WTC11 (cell line): Measurements from ENCODE around the gene LINC01488. TPM values are rescaled to one million over a fixed set of nuclear protein-coding genes. Genes with fewer than 3 reads are reported as not detected.

Source experiments
- ATAC-seq: fragments of 200-7000 bp; cut with Tn5 transposase; 2 replicates; pipeline ENCODE4 v1.10.0; 2021; ENCODE audit warnings: mild to moderate bottlenecking, moderate library complexity
- CTCF ChIA-PET: fragments of 300-600 bp; sonication (Branson Sonifier 250); formaldehyde crosslinking; loops from one replicate; lab custom pipeline; 2021; ENCODE audit warnings: antibody characterized with exemption; lab: Charles Lee
- POLR2A ChIA-PET: fragments of 350-600 bp; sonication (Branson Sonifier 250); formaldehyde crosslinking; loops from one replicate; lab custom pipeline; 2021; ENCODE audit warnings: antibody characterized with exemption; lab: Charles Lee
- DNase-seq: peaks from one replicate; pipeline ENCODE4 v3.0.0; 2021; ENCODE audit warnings: low spot score
- H3K27ac Mint-ChIP-seq: 2 replicates; pipeline ENCODE4 v1.8.0; 2021; ENCODE audit warnings: mixed read lengths
- H3K27me3 Mint-ChIP-seq: 2 replicates; pipeline ENCODE4 v1.8.0; 2021; ENCODE audit warnings: low read depth, mild to moderate bottlenecking, moderate library complexity, mixed read lengths
- H3K36me3 Mint-ChIP-seq: 2 replicates; pipeline ENCODE4 v1.8.0; 2021; ENCODE audit warnings: mixed read lengths
- H3K4me1 Mint-ChIP-seq: 2 replicates; pipeline ENCODE4 v1.8.0; 2022; ENCODE audit warnings: mixed read lengths
- H3K4me3 Mint-ChIP-seq: 2 replicates; pipeline ENCODE4 v1.8.0; 2021; ENCODE audit warnings: mild to moderate bottlenecking, moderate library complexity, mixed read lengths
- H3K9me3 Mint-ChIP-seq: 2 replicates; pipeline ENCODE4 v1.8.0; 2021; ENCODE audit warnings: mixed read lengths
- CBFB ChIP-seq: sonication (generic); formaldehyde crosslinking; IDR thresholded peaks from 2 replicates; pipeline ENCODE4 v1.8.1; 2022; ENCODE audit warnings: mild to moderate bottlenecking, low read depth, missing genetic modification reagents
- ELF4 ChIP-seq: sonication (generic); formaldehyde crosslinking; IDR thresholded peaks from 2 replicates; pipeline ENCODE4 v1.8.1; 2022; ENCODE audit warnings: low read depth, mild to moderate bottlenecking, moderate library complexity, missing genetic modification reagents
- ETV6 ChIP-seq: sonication (generic); formaldehyde crosslinking; IDR thresholded peaks from 2 replicates; pipeline ENCODE4 v1.8.1; 2022; ENCODE audit warnings: mild to moderate bottlenecking, missing genetic modification reagents
- FOXP1 ChIP-seq: sonication (generic); formaldehyde crosslinking; IDR thresholded peaks from 2 replicates; pipeline ENCODE4 v1.8.0; 2022; ENCODE audit warnings: missing genetic modification reagents, mild to moderate bottlenecking, moderate library complexity, borderline replicate concordance
- GABPB1 ChIP-seq: sonication (generic); formaldehyde crosslinking; IDR thresholded peaks from 2 replicates; pipeline ENCODE4 v1.8.1; 2023; ENCODE audit warnings: mild to moderate bottlenecking, missing genetic modification reagents
- GRHL2 ChIP-seq: fragments of 250-450 bp; sonication (Bioruptor Pico); IDR thresholded peaks from 2 replicates; pipeline ENCODE4 v1.8.0; 2022; ENCODE audit warnings: mild to moderate bottlenecking, moderate library complexity; ENCODE audit not compliant: insufficient replicate concordance, severe bottlenecking
- HMGA2 ChIP-seq: fragments of 250-450 bp; sonication (Bioruptor Pico); IDR thresholded peaks from 2 replicates; pipeline ENCODE4 v1.4.0; 2021; ENCODE audit warnings: mild to moderate bottlenecking, moderate library complexity
- JAZF1 ChIP-seq: fragments of 250-450 bp; sonication (Bioruptor Pico); IDR thresholded peaks from 2 replicates; pipeline ENCODE4 v1.9.0; 2021; ENCODE audit warnings: moderate library complexity, mild to moderate bottlenecking, inconsistent platforms
- NR1H2 ChIP-seq: sonication (generic); formaldehyde crosslinking; IDR thresholded peaks from 2 replicates; pipeline ENCODE4 v1.9.0; 2021; ENCODE audit warnings: mild to moderate bottlenecking, moderate library complexity, missing genetic modification reagents
- OVOL2 ChIP-seq: fragments of 250-450 bp; sonication (Bioruptor Pico); IDR thresholded peaks from 2 replicates; pipeline ENCODE4 v1.9.0; 2021; ENCODE audit warnings: mild to moderate bottlenecking, borderline replicate concordance
- PRRX2 ChIP-seq: fragments of 250-450 bp; sonication (Bioruptor Pico); IDR thresholded peaks from 2 replicates; pipeline ENCODE4 v1.8.0; 2021; ENCODE audit warnings: mild to moderate bottlenecking
- RORB ChIP-seq: fragments of 250-450 bp; sonication (Bioruptor Pico); IDR thresholded peaks from 2 replicates; pipeline ENCODE4 v1.9.0; 2021; ENCODE audit warnings: mild to moderate bottlenecking
- SP1 ChIP-seq: sonication (generic); formaldehyde crosslinking; conservative IDR thresholded peaks from 2 replicates; pipeline ENCODE4 v1.8.1; 2022; ENCODE audit warnings: missing genetic modification reagents
- TCF7 ChIP-seq: sonication (generic); formaldehyde crosslinking; IDR thresholded peaks from 2 replicates; pipeline ENCODE4 v1.8.0; 2022; ENCODE audit warnings: mild to moderate bottlenecking, low read depth, missing genetic modification reagents, moderate library complexity
- ZNF121 ChIP-seq: sonication (generic); formaldehyde crosslinking; IDR thresholded peaks from 2 replicates; pipeline ENCODE4 v1.8.0; 2023; ENCODE audit warnings: missing genetic modification reagents
- ZNF232 ChIP-seq: sonication (generic); formaldehyde crosslinking; IDR thresholded peaks from 2 replicates; pipeline ENCODE4 v1.8.0; 2022; ENCODE audit warnings: mild to moderate bottlenecking, missing genetic modification reagents
- total RNA-seq: library from RNA; stranded (reverse); gene quantifications from 3 replicates; pipeline ENCODE4 v1.2.3, GENCODE V29; 2021
- TF ChIP-seq, protein P1 (sequence below): sonication (generic); formaldehyde crosslinking; IDR thresholded peaks from 2 replicates; pipeline ENCODE4 v1.8.0; 2022; ENCODE audit warnings: mild to moderate bottlenecking, missing genetic modification reagents
- TF ChIP-seq, protein P2 (sequence below): fragments of 250-450 bp; sonication (Bioruptor Pico); IDR thresholded peaks from 2 replicates; pipeline ENCODE4 v2.1.2; 2022; ENCODE audit warnings: mild to moderate bottlenecking, moderate library complexity
- TF ChIP-seq, protein P3 (sequence below): sonication (generic); formaldehyde crosslinking; IDR thresholded peaks from 2 replicates; pipeline ENCODE4 v1.8.1; 2022; ENCODE audit warnings: low read depth, mild to moderate bottlenecking, moderate library complexity, missing genetic modification reagents, borderline replicate concordance
- TF ChIP-seq, protein P4 (sequence below): fragments of 250-450 bp; sonication (Bioruptor Pico); IDR thresholded peaks from 2 replicates; pipeline ENCODE4 v1.9.0; 2021; ENCODE audit warnings: mild to moderate bottlenecking
- TF ChIP-seq, protein P5 (sequence below): sonication (generic); formaldehyde crosslinking; IDR thresholded peaks from 2 replicates; pipeline ENCODE4 v1.8.1; 2022; ENCODE audit warnings: missing genetic modification reagents, borderline replicate concordance

LINC01488 gene
- total RNA-seq, 1 experiment from 2014 or later, result not detected

DNA sequence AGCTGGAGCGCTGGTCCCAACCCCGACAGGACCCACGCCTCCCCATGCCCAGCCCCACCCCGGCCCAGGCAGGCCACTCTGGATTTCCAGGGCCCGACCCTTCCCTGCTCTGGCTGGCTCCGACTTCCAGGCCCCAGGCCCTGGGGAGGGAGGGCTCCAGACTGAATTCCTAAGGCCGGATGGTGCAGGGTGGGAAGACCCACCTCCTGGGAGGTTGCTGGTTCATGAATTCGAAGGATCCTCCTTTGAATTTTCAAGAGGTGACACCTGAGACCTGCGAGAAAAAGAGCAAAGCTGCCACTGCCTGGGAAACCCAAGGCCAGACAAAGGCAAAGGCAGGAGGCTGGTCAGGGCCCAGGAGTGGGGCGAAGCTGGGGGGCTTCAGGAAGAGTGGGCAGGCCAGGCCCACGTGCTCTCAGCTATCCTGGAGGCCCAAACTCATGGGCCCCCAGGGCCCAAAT, 47.0 kb upstream of the LINC01488 start:
- Mint-ChIP-seq H3K27ac (peak overlapping the region; percentile 94), H3K27me3 (peaks cover 7% of the 10 kb centered on the region), H3K36me3 (no peaks in the 10 kb centered on the region), H3K4me3 (no peak overlapping the region), H3K9me3 (no peaks in the 10 kb centered on the region)
- peak; percentile 71 for DNase-seq
- POLR2A ChIA-PET, result interaction anchor here (0.9 kb wide), 1 partner anchor 10 kb away, joined by 3 read pairs; no protein-coding TSS in a partner anchor
- CTCF ChIA-PET, result interaction anchor here (0.9 to 1.9 kb wide), 2 partner anchors 303 to 333 kb away, joined by 3 to 5 read pairs; no protein-coding TSS in a partner anchor
- peak; percentile 81 for ATAC-seq
- no peak for TF ChIP-seq JAZF1 (CRISPR knock-in tag)
- TF ChIP-seq, protein P1, sequence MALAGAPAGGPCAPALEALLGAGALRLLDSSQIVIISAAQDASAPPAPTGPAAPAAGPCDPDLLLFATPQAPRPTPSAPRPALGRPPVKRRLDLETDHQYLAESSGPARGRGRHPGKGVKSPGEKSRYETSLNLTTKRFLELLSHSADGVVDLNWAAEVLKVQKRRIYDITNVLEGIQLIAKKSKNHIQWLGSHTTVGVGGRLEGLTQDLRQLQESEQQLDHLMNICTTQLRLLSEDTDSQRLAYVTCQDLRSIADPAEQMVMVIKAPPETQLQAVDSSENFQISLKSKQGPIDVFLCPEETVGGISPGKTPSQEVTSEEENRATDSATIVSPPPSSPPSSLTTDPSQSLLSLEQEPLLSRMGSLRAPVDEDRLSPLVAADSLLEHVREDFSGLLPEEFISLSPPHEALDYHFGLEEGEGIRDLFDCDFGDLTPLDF (CRISPR knock-in tag), result no peak
- TF ChIP-seq ELF4 (CRISPR knock-in tag), result no peak
- TF ChIP-seq RORB, result no peak
- TF ChIP-seq, protein P2, sequence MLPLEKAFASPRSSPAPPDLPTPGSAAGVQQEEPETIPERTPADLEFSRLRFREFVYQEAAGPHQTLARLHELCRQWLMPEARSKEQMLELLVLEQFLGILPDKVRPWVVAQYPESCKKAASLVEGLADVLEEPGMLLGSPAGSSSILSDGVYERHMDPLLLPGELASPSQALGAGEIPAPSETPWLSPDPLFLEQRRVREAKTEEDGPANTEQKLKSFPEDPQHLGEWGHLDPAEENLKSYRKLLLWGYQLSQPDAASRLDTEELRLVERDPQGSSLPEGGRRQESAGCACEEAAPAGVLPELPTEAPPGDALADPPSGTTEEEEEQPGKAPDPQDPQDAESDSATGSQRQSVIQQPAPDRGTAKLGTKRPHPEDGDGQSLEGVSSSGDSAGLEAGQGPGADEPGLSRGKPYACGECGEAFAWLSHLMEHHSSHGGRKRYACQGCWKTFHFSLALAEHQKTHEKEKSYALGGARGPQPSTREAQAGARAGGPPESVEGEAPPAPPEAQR, result no peak
- TF ChIP-seq SP1 (CRISPR knock-in tag), result no peak
- no peak for TF ChIP-seq CBFB
- TF ChIP-seq GABPB1 (CRISPR knock-in tag), result no peak
- TF ChIP-seq TCF7 (CRISPR knock-in tag), result no peak
- TF ChIP-seq ETV6 (CRISPR knock-in tag), result 0 out of 2 replicates have a peak, but pooled peaks have one; percentile 11
- no peak for TF ChIP-seq NR1H2 (CRISPR knock-in tag)
- TF ChIP-seq, protein P3, sequence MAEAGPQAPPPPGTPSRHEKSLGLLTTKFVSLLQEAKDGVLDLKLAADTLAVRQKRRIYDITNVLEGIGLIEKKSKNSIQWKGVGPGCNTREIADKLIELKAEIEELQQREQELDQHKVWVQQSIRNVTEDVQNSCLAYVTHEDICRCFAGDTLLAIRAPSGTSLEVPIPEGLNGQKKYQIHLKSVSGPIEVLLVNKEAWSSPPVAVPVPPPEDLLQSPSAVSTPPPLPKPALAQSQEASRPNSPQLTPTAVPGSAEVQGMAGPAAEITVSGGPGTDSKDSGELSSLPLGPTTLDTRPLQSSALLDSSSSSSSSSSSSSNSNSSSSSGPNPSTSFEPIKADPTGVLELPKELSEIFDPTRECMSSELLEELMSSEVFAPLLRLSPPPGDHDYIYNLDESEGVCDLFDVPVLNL (CRISPR knock-in tag), result no peak
- peak; percentile 87; the same call in 1 of the 2 replicates for TF ChIP-seq ZNF121 (CRISPR knock-in tag)
- TF ChIP-seq, all 79 proteins: peak for 2
- peaks cover 58% of the 10 kb centered on the region for H3K4me1 Mint-ChIP-seq

DNA sequence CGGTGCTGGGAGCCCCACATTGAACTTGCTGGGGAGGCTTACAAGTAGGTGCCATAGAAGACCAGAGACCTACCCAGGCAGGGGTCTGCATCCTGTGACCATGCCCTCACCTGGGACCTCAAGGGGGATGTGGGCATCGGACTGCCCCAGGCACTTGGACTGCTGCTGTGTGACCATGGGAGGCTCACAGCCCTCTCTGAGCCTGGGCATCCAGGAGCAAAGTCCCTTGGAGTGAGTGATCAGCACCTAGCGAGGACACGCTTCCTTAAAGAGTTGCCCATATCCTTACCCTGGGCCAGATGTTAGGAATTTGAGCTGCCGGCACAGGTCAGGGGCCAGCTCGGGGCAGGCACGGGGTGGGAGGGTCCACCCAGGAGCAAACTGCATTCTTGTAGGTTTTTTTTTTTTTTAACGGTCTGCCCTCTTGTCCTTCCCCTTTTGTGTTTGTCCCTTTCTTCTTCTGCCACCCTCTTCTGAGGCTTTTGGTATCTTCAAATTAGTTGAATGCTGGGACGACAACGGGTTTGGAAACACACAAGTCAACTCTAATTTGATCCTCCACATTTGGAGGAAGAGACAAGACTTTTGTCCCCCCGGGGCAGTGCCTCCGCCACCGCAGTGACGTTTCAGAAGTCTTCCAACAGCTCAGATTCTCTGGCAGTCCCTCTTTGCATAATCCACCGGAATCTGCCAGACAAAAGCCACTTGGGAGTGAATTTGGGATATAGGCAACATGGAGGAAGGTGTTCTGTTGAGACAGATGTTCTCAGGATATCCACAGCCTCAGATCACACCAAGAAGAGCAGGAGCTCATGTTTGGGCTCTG, 46.1 kb upstream of the LINC01488 start:
- Mint-ChIP-seq H3K27ac (peak overlapping the region; percentile 63; the same call in 1 of the 2 replicates), H3K4me3 (no peak overlapping the region), H3K36me3 (no peaks in the 10 kb centered on the region), H3K9me3 (peaks cover 3% of the 10 kb centered on the region; the same call in 1 of the 2 replicates), H3K27me3 (peaks cover 13% of the 10 kb centered on the region), H3K4me1 (peaks cover 61% of the 10 kb centered on the region)
- no peak for DNase-seq
- ChIA-PET CTCF (interaction anchor here (0.9 to 1.9 kb wide), 2 partner anchors 304 to 334 kb away, joined by 3 to 5 read pairs; no protein-coding TSS in a partner anchor), POLR2A (interaction anchor here (0.9 kb wide), 1 partner anchor 9 kb away, joined by 3 read pairs; no protein-coding TSS in a partner anchor)
- no peak for ATAC-seq
- TF ChIP-seq OVOL2 (CRISPR knock-in tag), result no peak
- TF ChIP-seq, protein P4, sequence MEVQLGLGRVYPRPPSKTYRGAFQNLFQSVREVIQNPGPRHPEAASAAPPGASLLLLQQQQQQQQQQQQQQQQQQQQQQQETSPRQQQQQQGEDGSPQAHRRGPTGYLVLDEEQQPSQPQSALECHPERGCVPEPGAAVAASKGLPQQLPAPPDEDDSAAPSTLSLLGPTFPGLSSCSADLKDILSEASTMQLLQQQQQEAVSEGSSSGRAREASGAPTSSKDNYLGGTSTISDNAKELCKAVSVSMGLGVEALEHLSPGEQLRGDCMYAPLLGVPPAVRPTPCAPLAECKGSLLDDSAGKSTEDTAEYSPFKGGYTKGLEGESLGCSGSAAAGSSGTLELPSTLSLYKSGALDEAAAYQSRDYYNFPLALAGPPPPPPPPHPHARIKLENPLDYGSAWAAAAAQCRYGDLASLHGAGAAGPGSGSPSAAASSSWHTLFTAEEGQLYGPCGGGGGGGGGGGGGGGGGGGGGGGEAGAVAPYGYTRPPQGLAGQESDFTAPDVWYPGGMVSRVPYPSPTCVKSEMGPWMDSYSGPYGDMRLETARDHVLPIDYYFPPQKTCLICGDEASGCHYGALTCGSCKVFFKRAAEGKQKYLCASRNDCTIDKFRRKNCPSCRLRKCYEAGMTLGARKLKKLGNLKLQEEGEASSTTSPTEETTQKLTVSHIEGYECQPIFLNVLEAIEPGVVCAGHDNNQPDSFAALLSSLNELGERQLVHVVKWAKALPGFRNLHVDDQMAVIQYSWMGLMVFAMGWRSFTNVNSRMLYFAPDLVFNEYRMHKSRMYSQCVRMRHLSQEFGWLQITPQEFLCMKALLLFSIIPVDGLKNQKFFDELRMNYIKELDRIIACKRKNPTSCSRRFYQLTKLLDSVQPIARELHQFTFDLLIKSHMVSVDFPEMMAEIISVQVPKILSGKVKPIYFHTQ (CRISPR knock-in tag), result no peak
- no peak for TF ChIP-seq FOXP1
- TF ChIP-seq PRRX2 (CRISPR knock-in tag), result no peak
- TF ChIP-seq HMGA2 (CRISPR knock-in tag), result no peak
- no peak for TF ChIP-seq GRHL2
- no peak for TF ChIP-seq ZNF232 (CRISPR knock-in tag)
- TF ChIP-seq, protein P5, sequence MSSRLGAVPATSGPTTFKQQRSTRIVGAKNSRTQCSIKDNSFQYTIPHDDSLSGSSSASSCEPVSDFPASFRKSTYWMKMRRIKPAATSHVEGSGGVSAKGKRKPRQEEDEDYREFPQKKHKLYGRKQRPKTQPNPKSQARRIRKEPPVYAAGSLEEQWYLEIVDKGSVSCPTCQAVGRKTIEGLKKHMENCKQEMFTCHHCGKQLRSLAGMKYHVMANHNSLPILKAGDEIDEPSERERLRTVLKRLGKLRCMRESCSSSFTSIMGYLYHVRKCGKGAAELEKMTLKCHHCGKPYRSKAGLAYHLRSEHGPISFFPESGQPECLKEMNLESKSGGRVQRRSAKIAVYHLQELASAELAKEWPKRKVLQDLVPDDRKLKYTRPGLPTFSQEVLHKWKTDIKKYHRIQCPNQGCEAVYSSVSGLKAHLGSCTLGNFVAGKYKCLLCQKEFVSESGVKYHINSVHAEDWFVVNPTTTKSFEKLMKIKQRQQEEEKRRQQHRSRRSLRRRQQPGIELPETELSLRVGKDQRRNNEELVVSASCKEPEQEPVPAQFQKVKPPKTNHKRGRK (CRISPR knock-in tag), result no peak
